SK-N-SH (cell line): ENCODE data around the gene PMM2.

Source experiments
- EP300 ChIP-seq, 2 experiments: IDR thresholded peaks; 2 replicates each; pipeline versions ENCODE4 v1.4.0 to v1.6.1; 2012; ENCODE audit warnings: borderline replicate concordance in 1 of 2, low read depth in 1 of 2, low read length in 1 of 2
- NRF1 ChIP-seq: IDR thresholded peaks from 2 replicates; pipeline ENCODE4 v1.6.1; 2012; ENCODE audit warnings: low read depth, mild to moderate bottlenecking, low read length
- POLR2AphosphoS5 ChIP-seq: IDR thresholded peaks from 2 replicates; pipeline ENCODE4 v1.6.1; 2012; ENCODE audit warnings: low read depth, low read length
- RAD21 ChIP-seq: IDR thresholded peaks from 2 replicates; pipeline ENCODE4 v1.6.1; 2012; ENCODE audit warnings: mild to moderate bottlenecking, low read length
- RFX5 ChIP-seq: IDR thresholded peaks from 2 replicates; pipeline ENCODE4 v1.6.1; 2012; ENCODE audit warnings: mild to moderate bottlenecking, improper control_type of control experiment, low read length
- TF ChIP-seq, protein P1 (sequence below): fragments of 200-600 bp; sonication (generic); IDR thresholded peaks from 2 replicates; pipeline ENCODE4 v1.6.1; 2017; ENCODE audit warnings: antibody characterized with exemption, mild to moderate bottlenecking, moderate library complexity
- TF ChIP-seq, protein P2 (sequence below): fragments of 150-350 bp; IDR thresholded peaks from 2 replicates; pipeline ENCODE4 v1.6.1; 2016; ENCODE audit warnings: mild to moderate bottlenecking, low read depth, low read length
- TF ChIP-seq, protein P3 (sequence below): IDR thresholded peaks from 2 replicates; pipeline ENCODE4 v1.6.1; 2012; ENCODE audit warnings: mild to moderate bottlenecking, low read depth, low read length, moderate library complexity

DNA sequence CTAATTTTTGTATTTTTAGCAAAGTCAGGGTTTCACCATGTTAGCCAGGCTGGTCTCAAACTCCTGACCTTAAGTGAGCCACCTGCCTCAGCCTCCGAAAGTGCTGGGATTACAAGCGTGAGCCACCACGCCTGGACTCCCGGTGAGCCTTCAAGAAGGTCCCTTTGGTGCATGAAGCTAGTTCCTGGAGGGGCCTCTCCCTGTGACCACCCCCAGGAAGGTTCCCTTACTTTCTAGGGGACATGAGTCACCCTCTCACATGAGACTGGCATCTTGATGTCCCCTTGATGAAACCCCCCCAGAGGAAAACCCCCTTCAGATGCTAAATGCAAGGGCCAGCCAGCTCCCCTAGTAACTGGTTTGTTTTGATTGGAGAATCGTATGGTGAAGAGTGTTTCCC is 58.3 kb downstream of the PMM2 start:
- TF ChIP-seq, protein P1, sequence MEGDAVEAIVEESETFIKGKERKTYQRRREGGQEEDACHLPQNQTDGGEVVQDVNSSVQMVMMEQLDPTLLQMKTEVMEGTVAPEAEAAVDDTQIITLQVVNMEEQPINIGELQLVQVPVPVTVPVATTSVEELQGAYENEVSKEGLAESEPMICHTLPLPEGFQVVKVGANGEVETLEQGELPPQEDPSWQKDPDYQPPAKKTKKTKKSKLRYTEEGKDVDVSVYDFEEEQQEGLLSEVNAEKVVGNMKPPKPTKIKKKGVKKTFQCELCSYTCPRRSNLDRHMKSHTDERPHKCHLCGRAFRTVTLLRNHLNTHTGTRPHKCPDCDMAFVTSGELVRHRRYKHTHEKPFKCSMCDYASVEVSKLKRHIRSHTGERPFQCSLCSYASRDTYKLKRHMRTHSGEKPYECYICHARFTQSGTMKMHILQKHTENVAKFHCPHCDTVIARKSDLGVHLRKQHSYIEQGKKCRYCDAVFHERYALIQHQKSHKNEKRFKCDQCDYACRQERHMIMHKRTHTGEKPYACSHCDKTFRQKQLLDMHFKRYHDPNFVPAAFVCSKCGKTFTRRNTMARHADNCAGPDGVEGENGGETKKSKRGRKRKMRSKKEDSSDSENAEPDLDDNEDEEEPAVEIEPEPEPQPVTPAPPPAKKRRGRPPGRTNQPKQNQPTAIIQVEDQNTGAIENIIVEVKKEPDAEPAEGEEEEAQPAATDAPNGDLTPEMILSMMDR = no peak
- no peak for TF ChIP-seq EP300 (IDR thresholded peaks at IDR 0.05; ENCODE audit: borderline replicate concordance in 1 of 2, low read depth in 1 of 2, low read length in 1 of 2)
- no peak for TF ChIP-seq POLR2AphosphoS5
- TF ChIP-seq, protein P2, sequence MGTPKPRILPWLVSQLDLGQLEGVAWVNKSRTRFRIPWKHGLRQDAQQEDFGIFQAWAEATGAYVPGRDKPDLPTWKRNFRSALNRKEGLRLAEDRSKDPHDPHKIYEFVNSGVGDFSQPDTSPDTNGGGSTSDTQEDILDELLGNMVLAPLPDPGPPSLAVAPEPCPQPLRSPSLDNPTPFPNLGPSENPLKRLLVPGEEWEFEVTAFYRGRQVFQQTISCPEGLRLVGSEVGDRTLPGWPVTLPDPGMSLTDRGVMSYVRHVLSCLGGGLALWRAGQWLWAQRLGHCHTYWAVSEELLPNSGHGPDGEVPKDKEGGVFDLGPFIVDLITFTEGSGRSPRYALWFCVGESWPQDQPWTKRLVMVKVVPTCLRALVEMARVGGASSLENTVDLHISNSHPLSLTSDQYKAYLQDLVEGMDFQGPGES = no peak
- no peak for TF ChIP-seq RAD21
- no peak for TF ChIP-seq RFX5
- TF ChIP-seq NRF1 = no peak
- TF ChIP-seq, protein P3, sequence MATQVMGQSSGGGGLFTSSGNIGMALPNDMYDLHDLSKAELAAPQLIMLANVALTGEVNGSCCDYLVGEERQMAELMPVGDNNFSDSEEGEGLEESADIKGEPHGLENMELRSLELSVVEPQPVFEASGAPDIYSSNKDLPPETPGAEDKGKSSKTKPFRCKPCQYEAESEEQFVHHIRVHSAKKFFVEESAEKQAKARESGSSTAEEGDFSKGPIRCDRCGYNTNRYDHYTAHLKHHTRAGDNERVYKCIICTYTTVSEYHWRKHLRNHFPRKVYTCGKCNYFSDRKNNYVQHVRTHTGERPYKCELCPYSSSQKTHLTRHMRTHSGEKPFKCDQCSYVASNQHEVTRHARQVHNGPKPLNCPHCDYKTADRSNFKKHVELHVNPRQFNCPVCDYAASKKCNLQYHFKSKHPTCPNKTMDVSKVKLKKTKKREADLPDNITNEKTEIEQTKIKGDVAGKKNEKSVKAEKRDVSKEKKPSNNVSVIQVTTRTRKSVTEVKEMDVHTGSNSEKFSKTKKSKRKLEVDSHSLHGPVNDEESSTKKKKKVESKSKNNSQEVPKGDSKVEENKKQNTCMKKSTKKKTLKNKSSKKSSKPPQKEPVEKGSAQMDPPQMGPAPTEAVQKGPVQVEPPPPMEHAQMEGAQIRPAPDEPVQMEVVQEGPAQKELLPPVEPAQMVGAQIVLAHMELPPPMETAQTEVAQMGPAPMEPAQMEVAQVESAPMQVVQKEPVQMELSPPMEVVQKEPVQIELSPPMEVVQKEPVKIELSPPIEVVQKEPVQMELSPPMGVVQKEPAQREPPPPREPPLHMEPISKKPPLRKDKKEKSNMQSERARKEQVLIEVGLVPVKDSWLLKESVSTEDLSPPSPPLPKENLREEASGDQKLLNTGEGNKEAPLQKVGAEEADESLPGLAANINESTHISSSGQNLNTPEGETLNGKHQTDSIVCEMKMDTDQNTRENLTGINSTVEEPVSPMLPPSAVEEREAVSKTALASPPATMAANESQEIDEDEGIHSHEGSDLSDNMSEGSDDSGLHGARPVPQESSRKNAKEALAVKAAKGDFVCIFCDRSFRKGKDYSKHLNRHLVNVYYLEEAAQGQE = no peak
